Mesenchymal stem cell (in vitro differentiated cells and primary cell): ENCODE data around the gene DEFB110.

Experiments
- DNase-seq: peaks from one replicate; pipeline ENCODE4 v3.0.0-alpha.2; 2013
- H2AFZ ChIP-seq: one replicate; pipeline ENCODE4 v1.6.1; 2013; ENCODE audit warnings: low read depth, mild to moderate bottlenecking, control low read depth, inconsistent platforms, low read length, moderate library complexity
- H2AK5ac ChIP-seq: 2 replicates; pipeline ENCODE4 v1.6.1; 2013; ENCODE audit warnings: low read length, moderate library complexity, mild to moderate bottlenecking, inconsistent platforms; ENCODE audit not compliant: severe bottlenecking
- H2BK120ac ChIP-seq: one replicate; pipeline ENCODE4 v1.6.1; 2013; ENCODE audit warnings: low read depth, mild to moderate bottlenecking, inconsistent platforms, low read length, moderate library complexity
- H2BK12ac ChIP-seq, 2 experiments: one replicate each; pipeline ENCODE4 v1.6.1; 2013; ENCODE audit warnings: inconsistent platforms in 2 of 2, low read length in 2 of 2, mild to moderate bottlenecking in 2 of 2, moderate library complexity in 2 of 2, control low read depth in 1 of 2
- H2BK15ac ChIP-seq: one replicate; pipeline ENCODE4 v1.6.1; 2013; ENCODE audit warnings: mild to moderate bottlenecking, low read depth, inconsistent platforms; ENCODE audit not compliant: poor library complexity, severe bottlenecking
- H2BK5ac ChIP-seq: 2 replicates; pipeline ENCODE4 v1.6.1; 2013; ENCODE audit warnings: low read depth, mild to moderate bottlenecking, low read length, control low read depth, inconsistent platforms; ENCODE audit not compliant: poor library complexity, severe bottlenecking
- H3K14ac ChIP-seq, 2 experiments: one replicate each; pipeline ENCODE4 v1.6.1; 2013; ENCODE audit warnings: inconsistent platforms in 2 of 2, low read length in 2 of 2, control low read depth in 1 of 2, mild to moderate bottlenecking in 1 of 2, moderate library complexity in 1 of 2
- H3K18ac ChIP-seq, 2 experiments: one replicate each; pipeline ENCODE4 v1.6.1; 2013; ENCODE audit warnings: inconsistent platforms in 2 of 2, low read length in 2 of 2, control low read depth in 1 of 2, low read depth in 1 of 2, mild to moderate bottlenecking in 1 of 2
- H3K23ac ChIP-seq, 2 experiments: one replicate each; pipeline ENCODE4 v1.6.1; 2013; ENCODE audit warnings: inconsistent platforms in 2 of 2, low read length in 2 of 2, mild to moderate bottlenecking in 2 of 2, moderate library complexity in 2 of 2, control low read depth in 1 of 2
- H3K27ac ChIP-seq: 2 replicates; pipeline ENCODE4 v1.5.1; 2013; ENCODE audit warnings: mild to moderate bottlenecking, moderate library complexity, low read length, control low read depth, inconsistent platforms; ENCODE audit not compliant: poor library complexity, severe bottlenecking
- H3K27me3 ChIP-seq, 2 experiments: 2 replicates each; pipeline versions ENCODE4 v1.6.1 to v1.7.0; 2013; ENCODE audit warnings: low read length in 2 of 2, mild to moderate bottlenecking in 2 of 2, moderate library complexity in 2 of 2, control low read depth in 1 of 2, inconsistent platforms in 1 of 2; ENCODE audit not compliant: control insufficient read depth in 1 of 2, insufficient read depth in 1 of 2
- H3K36me3 ChIP-seq, 2 experiments: 2 replicates each; pipeline versions ENCODE4 v1.6.1 to v1.7.0; 2013; ENCODE audit warnings: low read length in 2 of 2, control low read depth in 1 of 2, inconsistent platforms in 1 of 2, low read depth in 1 of 2, mild to moderate bottlenecking in 1 of 2; ENCODE audit not compliant: insufficient read depth in 2 of 2, control insufficient read depth in 1 of 2
- H3K4ac ChIP-seq, 2 experiments: one replicate each; pipeline ENCODE4 v1.6.1; 2013; ENCODE audit warnings: inconsistent platforms in 2 of 2, low read length in 2 of 2, mild to moderate bottlenecking in 2 of 2, moderate library complexity in 2 of 2, control low read depth in 1 of 2, low read depth in 1 of 2
- H3K4me1 ChIP-seq: 2 replicates; pipeline ENCODE4 v1.6.1; 2013; ENCODE audit warnings: low read depth, low read length, control low read depth; ENCODE audit not compliant: control insufficient read depth, insufficient read depth
- H3K4me2 ChIP-seq: 2 replicates; pipeline ENCODE4 v1.6.1; 2013; ENCODE audit warnings: low read length, mild to moderate bottlenecking, inconsistent platforms; ENCODE audit not compliant: poor library complexity, severe bottlenecking
- H3K4me3 ChIP-seq, 2 experiments: 2 replicates each; pipeline versions ENCODE4 v1.5.1 to v1.7.0; 2013; ENCODE audit warnings: low read length in 2 of 2, mild to moderate bottlenecking in 2 of 2, control low read depth in 1 of 2, low read depth in 1 of 2; ENCODE audit not compliant: insufficient read depth in 1 of 2
- H3K79me1 ChIP-seq: replicated peaks from 2 replicates; pipeline ENCODE4 v1.6.1; 2013; ENCODE audit warnings: mild to moderate bottlenecking, control low read depth, low read length, inconsistent platforms; ENCODE audit not compliant: poor library complexity, severe bottlenecking
- H3K9ac ChIP-seq: 2 replicates; pipeline ENCODE4 v1.7.0; 2013; ENCODE audit warnings: mild to moderate bottlenecking, low read length, moderate library complexity
- H3K9me3 ChIP-seq: 2 replicates; pipeline ENCODE4 v1.7.0; 2013; ENCODE audit warnings: mild to moderate bottlenecking, low read length; ENCODE audit not compliant: control insufficient read depth
- H4K8ac ChIP-seq: one replicate; pipeline ENCODE4 v1.6.1; 2013; ENCODE audit warnings: inconsistent platforms, mild to moderate bottlenecking, low read length, moderate library complexity
- H4K91ac ChIP-seq: one replicate; pipeline ENCODE4 v1.6.1; 2013; ENCODE audit warnings: mild to moderate bottlenecking, low read length, inconsistent platforms
- WGBS: methylation state at CpG from one replicate; pipeline ENCODE4 v1.1.7; 2013; ENCODE audit warnings: mixed read lengths; 5-methylcytosine and 5-hydroxymethylcytosine counted together

Gene DEFB110

DNA sequence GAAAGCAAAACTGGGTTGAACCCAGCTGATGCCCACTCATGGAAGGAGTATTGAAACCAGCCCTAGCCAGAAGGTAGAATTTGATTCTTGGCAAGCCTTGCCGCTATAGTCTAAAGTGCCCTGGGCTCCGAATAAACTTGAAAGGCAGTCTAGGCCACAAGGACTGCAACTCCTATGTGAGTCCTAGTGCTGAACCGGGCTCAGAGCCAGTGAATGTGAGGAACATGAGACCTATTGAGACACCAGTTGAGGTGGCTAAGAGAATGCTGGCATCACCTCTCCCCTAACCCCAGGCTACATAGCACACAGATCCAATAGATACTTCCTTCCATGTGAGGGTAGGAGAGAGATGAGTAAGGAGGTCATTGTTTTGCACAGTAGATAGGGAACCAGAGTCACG is 3.5 kb upstream of the DEFB110 start:
- Histone ChIP-seq H2AK5ac (no peak overlapping the region), H2BK15ac (no peak overlapping the region)

DNA sequence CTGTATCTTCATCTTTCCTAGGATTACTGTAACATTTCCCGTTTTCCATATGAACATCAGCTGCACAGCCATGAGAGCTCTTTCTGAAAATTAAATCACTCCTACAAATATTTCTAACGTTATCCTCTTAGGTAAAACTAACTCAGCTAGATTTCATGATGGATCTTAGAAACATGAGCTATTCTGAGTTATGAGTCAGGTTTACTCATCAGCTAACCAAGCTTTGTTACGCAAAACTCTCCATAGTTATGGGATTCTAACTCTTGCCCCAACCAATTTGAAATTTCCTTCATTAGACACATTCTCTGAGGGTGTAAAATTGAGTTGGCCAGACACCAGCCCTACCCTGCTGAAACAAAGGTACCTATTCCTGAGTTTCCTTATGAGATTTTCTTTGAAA is 14.0 kb downstream of the DEFB110 start:
- Histone ChIP-seq H2AFZ (no peak overlapping the region), H2BK12ac (no peak overlapping the region), H3K36me3 (no peaks in the 10 kb centered on the region), H3K18ac (no peak overlapping the region), H4K8ac (no peak overlapping the region), H3K23ac (no peak overlapping the region), H3K14ac (no peak overlapping the region), H3K4me3 (no peak overlapping the region), H3K4ac (no peak overlapping the region), H3K9ac (no peak overlapping the region), H3K27ac (no peak overlapping the region), H2BK120ac (no peak overlapping the region), H2AK5ac (no peak overlapping the region), H3K9me3 (no peaks in the 10 kb centered on the region), H3K27me3 (no peaks in the 10 kb centered on the region), H3K4me1 (no peaks in the 10 kb centered on the region), H3K4me2 (no peak overlapping the region), H2BK15ac (no peak overlapping the region), H4K91ac (no peak overlapping the region), H3K79me1 (no peaks in the 10 kb centered on the region), H2BK5ac (no peak overlapping the region)
- WGBS, result 69% methylated on average over 3 of the region's 3 CpGs
- no peak for DNase-seq

More for the DNA sequence above, 3.5 kb upstream of the DEFB110 start:
- no peaks in the 10 kb centered on the region for H3K27me3 ChIP-seq
- H2BK12ac ChIP-seq, result no peak overlapping the region
- no peak overlapping the region for H4K91ac ChIP-seq
- H2BK120ac ChIP-seq, result no peak overlapping the region
- H3K4me2 ChIP-seq, result no peak overlapping the region
- no peak overlapping the region for H3K4ac ChIP-seq
- no peak overlapping the region for H2BK5ac ChIP-seq
- no peak overlapping the region for H3K27ac ChIP-seq
- WGBS, result 77% methylated on average over 4 of the region's 4 CpGs
- no peak overlapping the region for H3K14ac ChIP-seq
- H3K9ac ChIP-seq, result no peak overlapping the region
- H3K4me3 ChIP-seq, result no peak overlapping the region
- no peaks in the 10 kb centered on the region for H3K79me1 ChIP-seq
- H3K9me3 ChIP-seq, result no peaks in the 10 kb centered on the region
- H3K36me3 ChIP-seq, result no peaks in the 10 kb centered on the region
- no peak overlapping the region for H3K18ac ChIP-seq
- no peak for DNase-seq
- H3K4me1 ChIP-seq, result no peaks in the 10 kb centered on the region
- no peak overlapping the region for H4K8ac ChIP-seq
- no peak overlapping the region for H2AFZ ChIP-seq
- no peak overlapping the region for H3K23ac ChIP-seq

DNA sequence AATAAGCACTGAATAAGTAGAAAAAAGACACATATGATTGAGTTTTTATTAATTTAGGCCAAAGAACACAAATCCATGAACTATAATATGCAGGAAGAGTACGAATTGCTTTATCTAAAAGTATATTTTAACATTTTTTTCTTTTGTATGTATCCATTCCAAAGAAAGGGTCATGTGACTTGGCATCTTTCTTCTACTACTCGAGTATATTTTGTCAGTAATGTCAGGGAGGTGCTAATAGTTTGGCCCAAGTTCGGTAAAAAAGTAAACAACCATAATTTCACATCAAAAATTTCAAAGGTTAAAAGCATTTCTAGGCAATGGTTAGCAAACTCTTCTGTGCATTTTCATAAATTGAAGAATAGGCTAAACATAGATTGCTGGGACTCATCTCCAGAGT is 18.7 kb downstream of the DEFB110 start:
- Histone ChIP-seq H3K4me3 (no peak overlapping the region), H2BK120ac (no peak overlapping the region), H3K9ac (no peak overlapping the region), H3K27me3 (no peaks in the 10 kb centered on the region), H3K27ac (no peak overlapping the region), H2BK5ac (no peak overlapping the region), H2BK12ac (no peak overlapping the region), H3K4me1 (no peaks in the 10 kb centered on the region), H3K9me3 (no peaks in the 10 kb centered on the region), H3K4me2 (no peak overlapping the region), H4K8ac (no peak overlapping the region), H3K4ac (no peak overlapping the region), H3K14ac (no peak overlapping the region), H3K18ac (no peak overlapping the region), H4K91ac (no peak overlapping the region), H2BK15ac (no peak overlapping the region), H2AFZ (no peak overlapping the region), H3K79me1 (no peaks in the 10 kb centered on the region), H3K36me3 (no peaks in the 10 kb centered on the region), H3K23ac (no peak overlapping the region), H2AK5ac (no peak overlapping the region)
- WGBS, result no CpG with 5 or more reads among the region's 3 CpGs
- DNase-seq, result no peak

DNA sequence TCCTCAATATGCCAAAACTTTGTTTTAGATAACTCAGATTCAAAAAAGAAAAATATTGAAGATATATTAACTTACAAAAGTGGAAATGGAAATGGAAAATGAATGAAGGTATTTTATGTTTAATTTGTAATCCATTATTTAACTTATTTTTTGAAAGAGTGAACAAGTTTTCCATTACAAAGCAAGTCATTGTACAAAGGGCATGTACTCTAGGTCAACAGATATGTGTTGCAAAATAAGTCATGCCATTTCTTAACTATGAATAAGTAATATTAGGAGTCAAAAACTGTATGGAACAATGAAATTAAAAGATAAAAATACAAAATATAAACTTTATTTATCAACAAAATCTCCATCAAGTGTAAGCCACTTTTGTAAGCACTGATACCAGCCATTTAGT is 26.5 kb downstream of the DEFB110 start:
- Histone ChIP-seq H4K91ac (no peak overlapping the region), H2AK5ac (no peak overlapping the region), H2BK15ac (no peak overlapping the region), H2BK5ac (no peak overlapping the region), H3K4me2 (no peak overlapping the region), H3K18ac (no peak overlapping the region), H3K4me1 (no peaks in the 10 kb centered on the region), H3K9me3 (no peaks in the 10 kb centered on the region), H3K9ac (no peak overlapping the region), H2AFZ (no peak overlapping the region), H3K4ac (no peak overlapping the region), H4K8ac (no peak overlapping the region), H3K23ac (no peak overlapping the region), H3K36me3 (no peaks in the 10 kb centered on the region), H2BK12ac (no peak overlapping the region), H3K27ac (no peak overlapping the region), H2BK120ac (no peak overlapping the region), H3K4me3 (no peak overlapping the region), H3K79me1 (no peaks in the 10 kb centered on the region), H3K27me3 (no peaks in the 10 kb centered on the region), H3K14ac (no peak overlapping the region)
- DNase-seq, result no peak
